ENCODE results near the gene TSPO.
"Not testable (repeated sequence)": the region's sequence is repeated elsewhere in the genome, so short reads cannot be mapped to it uniquely, and the experiment has no call there.

The TSPO gene

GRCh38 chr22:43131773-43132501 lies 19.4 kb upstream of the TSPO start:
- no peak for DNase-seq (ENCODE audit: low spot score)

DNA sequence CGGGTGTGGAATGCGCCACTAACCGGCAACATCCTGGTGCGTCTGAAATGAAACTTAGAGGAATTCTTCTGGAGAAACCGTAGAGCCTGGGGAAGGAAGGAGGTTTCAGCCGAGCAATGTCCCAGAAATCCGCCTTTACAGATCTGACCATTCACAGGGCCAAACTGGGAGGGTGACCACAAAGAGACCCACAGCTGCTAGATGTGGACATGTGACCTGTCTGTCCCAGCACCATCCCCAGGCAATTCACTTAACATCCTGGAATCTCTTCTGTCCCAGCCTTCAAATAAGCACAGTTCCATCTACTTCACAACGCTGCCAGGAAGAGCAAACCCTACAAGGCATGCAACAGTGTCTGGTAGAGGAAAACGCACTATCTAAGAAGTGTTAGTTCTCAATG lies 18.0 kb upstream of the TSPO start:
- no peak for DNase-seq (ENCODE audit: low spot score)

GRCh38 chr22:43134553-43134952 lies 16.8 kb upstream of the TSPO start:
- no peak for DNase-seq (ENCODE audit: low spot score)

DNA sequence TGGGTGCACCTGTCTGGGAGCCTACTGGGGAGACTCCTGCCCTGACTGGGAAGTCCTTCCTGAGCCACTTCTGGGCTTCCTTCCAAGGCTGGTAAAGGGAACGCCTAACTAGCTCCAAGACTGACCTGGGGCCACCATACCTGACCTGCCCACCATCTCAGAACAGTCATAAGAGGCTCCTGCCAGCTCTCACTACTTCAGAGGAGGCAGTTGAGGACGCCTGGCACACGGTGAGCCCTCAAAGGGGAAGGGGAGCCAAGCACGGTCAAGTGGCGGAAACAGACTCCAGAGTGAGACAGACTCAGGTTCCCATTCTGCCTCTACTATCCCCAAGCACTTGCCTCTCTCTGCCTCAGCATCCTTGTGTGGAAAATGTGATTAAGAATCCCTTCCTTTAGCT lies 15.8 kb upstream of the TSPO start:
- DNase-seq (ENCODE audit: low spot score), result no peak

DNA sequence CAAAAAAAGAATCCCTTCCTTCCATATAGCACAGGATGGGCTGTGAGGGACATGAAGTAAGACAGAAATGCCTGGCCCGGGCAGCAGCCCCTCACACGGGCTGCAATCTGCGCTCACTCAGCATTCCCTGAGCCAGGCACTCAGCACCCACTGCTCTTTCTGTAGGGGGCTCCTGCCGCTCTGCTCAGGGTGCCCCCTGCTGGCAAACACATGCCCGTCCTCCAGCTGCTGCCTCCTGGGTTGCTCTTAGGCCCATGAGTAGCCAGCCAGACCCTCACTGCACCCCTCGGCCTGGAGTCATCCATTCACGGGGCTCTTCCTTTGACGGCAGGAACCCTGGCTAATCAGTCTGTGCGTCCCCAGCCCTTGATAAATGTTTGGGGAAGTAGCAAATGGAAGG lies 15.1 kb upstream of the TSPO start:
- DNase-seq (ENCODE audit: low spot score), result peak; percentile 70

- DNase-seq (ENCODE audit: low spot score), result no peak
Measured at GRCh38 chr22:43136801-43137200, 14.6 kb upstream of the TSPO start.

DNA sequence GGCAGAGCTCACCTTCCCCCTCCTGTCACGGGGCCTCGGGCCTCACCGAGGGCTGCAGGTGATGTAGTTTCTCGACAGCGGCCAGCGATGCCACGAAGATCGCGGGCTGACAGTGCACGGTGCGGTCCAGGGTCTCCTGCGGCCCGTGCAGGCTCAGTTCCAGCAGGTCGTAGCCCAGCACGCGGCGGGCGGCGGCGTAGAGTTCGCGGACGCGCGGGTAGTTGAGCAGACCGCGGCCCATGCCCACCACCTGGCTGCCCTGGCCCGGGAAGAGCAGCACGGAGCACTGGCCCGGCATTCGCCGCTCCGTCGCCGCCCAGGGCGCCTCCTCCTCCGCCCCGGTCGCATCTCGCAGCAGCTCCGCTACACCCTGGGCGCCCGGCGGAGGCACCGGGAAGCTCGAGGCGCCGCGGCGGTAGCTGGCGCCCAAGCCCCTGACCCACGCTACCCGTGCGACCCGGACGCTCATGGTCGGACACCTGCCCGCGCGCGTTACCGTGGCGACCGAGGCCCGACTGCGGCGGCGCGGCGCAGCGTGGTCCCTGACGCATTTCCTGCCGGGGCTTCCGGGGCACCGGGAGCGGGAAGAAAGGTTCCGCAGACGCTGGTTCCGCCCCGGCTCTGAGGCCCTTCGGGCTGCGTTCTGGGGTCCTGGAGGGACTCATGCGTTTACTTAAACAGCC lies 8.3 kb upstream of the TSPO start, which contains the start of gene MCAT:
TSS of gene MCAT (minus strand) at position 519 of the 683 bp plus-strand sequence. CDS start at position 469, 50 bp downstream.
- DNase-seq (ENCODE audit: low spot score), result peak; percentile 96

DNA sequence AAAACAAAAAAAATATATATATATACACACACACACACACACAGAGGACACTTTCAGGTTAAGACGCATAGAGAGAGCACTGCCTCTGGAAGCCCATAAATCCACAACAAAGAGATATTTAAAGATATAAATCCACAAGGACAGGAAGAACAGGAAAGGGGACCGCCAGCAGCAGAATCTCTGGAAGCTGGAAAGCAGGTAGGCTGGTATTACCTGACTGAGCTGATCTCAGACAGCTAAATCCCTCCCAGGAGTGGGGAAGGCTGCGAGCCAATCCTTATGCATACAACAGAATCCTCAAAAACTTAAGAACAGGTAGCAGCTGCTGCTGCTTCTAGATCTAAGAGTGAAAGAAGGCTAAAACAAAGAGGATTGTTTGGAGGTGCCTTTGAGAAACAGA lies 6.4 kb upstream of the TSPO start:
- no peak for DNase-seq (ENCODE audit: low spot score)

- DNase-seq (ENCODE audit: low spot score), result not testable (repeated sequence)
Measured at GRCh38 chr22:43145371-43145770, 6.0 kb upstream of the TSPO start.

GRCh38 chr22:43146332-43146731 lies 5.0 kb upstream of the TSPO start:
- not testable (repeated sequence) for DNase-seq (ENCODE audit: low spot score)

DNA sequence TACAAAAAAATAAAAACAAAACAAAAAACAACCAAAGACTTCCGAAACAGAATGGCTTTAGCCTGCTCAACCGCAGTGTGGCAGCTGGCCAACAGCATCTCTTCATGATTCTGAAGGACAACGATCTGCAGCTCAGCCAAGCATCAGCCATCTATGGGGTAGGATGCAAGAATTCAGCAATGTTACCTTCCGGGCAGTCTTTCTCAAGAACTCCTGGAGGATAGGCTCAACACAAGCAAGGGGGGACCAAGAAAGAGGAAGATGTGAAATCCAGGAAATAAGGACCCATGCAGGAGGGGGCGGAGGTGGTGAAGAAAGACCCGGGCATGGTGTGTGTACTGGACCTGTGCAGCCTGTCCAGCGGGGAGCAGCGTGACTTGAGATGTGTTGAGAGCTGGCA lies 3.5 kb upstream of the TSPO start:
- DNase-seq (ENCODE audit: low spot score), result no peak

GRCh38 chr22:43148581-43148980 lies 2.8 kb upstream of the TSPO start:
- no peak for DNase-seq (ENCODE audit: low spot score)

- no peak for DNase-seq (ENCODE audit: low spot score)
Measured at GRCh38 chr22:43150731-43151206, 590 bp upstream of the TSPO start.

- DNase-seq (ENCODE audit: low spot score), result no peak
Measured at GRCh38 chr22:43152003-43152356, 621 bp downstream of the TSPO start.

DNA sequence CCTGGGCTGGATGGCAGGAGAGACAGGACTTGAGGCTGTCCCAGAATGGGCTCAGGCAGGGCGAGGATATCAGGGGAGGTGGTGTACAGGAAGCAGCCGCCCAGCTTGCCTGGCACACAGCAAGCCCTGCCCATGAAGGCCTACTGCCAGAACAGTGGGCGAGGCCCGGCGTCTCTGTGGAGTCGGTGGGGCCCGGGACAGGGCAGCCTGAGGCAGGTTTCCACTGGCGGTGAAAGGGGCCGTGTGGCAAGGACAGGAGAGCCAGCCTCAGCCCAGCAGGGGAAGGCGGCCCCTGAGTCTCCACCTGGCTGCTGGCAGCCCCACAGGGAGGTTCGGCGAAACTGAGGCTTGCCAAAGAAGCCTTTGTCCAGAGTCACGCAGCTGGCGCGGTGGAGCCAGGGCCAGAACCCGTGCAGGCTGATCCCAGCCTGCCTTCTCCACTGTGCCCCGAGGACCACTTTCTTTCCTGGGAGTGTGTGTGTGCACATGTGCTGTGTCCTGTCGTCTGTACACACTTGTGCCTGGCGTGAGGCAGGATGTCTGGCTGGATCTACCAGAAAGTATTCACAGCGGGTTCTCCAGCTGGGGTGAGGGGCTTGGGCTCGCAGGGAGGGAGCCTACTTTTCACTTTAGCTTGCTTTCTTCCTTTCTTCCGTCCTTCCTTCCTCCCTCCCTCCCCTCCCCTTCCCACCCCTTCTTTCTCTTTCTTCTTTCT lies 1.2 kb downstream of the TSPO start:
- peak; percentile 86 for DNase-seq (ENCODE audit: low spot score)

GRCh38 chr22:43153899-43154298 lies 2.5 kb downstream of the TSPO start:
- no peak for DNase-seq (ENCODE audit: low spot score)

- DNase-seq (ENCODE audit: low spot score), result no peak
Measured at GRCh38 chr22:43154887-43155536, 3.7 kb downstream of the TSPO start.

GRCh38 chr22:43155789-43156188 lies 4.4 kb downstream of the TSPO start:
- peak; percentile 33 for DNase-seq (ENCODE audit: low spot score)

DNA sequence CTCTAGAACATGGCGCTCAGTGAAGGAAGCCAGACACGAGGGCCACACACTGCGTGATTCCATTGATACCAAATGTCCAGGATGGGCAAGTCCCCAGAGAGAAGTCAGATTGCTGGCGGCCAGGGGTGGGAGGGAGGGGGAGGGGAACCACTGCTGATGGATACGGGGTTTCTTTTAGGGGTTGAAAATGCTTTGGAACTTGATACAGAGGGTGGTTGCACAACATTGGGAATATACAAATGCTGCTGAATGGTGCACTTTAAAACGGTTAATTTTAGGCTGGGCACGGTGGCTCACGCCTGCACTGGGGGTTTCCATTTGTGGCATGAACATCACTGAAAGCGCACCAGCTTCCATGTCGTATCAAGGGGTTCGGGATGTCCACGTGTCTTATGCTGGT lies 5.1 kb downstream of the TSPO start:
- DNase-seq (ENCODE audit: low spot score), result no peak

DNA sequence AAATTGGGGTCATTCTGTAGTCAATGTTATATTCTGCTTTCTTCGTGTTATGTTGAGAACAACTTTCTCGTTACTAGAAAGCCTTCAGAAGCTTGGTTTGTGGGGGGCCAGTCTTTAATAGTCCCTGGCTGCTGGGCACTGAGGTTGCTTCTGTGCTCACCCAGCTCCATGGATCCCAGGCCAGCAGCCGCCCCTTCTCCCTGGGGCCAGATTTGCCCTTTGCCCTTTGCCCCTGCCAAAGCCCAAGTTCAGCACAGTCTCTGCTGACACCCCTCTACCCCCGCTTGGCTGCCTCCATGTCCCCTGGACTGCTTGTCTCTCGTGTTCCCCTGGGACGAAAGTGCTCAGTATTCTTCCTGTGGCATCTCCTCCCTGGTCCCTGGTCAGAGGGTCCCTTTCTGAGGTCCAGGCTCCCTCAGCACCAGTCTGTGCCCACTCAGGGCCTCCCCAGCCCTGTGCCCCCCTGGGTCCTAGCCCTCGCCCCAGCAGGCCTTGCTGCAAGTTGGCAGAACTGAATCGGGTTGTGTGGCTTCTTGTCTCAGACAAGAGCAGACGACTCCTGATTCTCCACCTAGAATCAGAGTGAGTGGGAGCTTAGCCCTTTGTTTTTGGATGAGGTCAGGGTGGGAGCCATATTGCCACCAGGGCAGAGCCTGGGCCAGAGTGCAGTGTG lies 6.7 kb downstream of the TSPO start:
- no peak for DNase-seq (ENCODE audit: low spot score)

- no peak for DNase-seq (ENCODE audit: low spot score)
Measured at GRCh38 chr22:43158778-43159483, 7.6 kb downstream of the TSPO start.

All from GM03348 (cell line).